Thyroid gland (tissue), 4 donors: ENCODE results near the gene PRMT7. TPM values are rescaled to one million over a fixed set of nuclear protein-coding genes. Genes with fewer than 3 reads are reported as not detected.

Source experiments
- DNase-seq, 2 donors: peaks; one replicate each; pipeline ENCODE4 v3.0.0-alpha.2; 2019
- H3K27ac ChIP-seq, 3 donors: fragments of 200-600 bp; sonication (generic); 1 replicate in 2 of 3; 2 replicates in 1 of 3; pipeline ENCODE4 v1.5.1; 2016 to 2019; ENCODE audit warnings: mild to moderate bottlenecking in 1 of 3, moderate library complexity in 1 of 3
- H3K27me3 ChIP-seq: fragments of 200-600 bp; sonication (generic); one replicate; pipeline ENCODE4 v1.5.1; 2019
- H3K36me3 ChIP-seq, 2 donors: fragments of 200-600 bp; sonication (generic); one replicate each; pipeline ENCODE4 v1.5.1; 2016 to 2019
- H3K4me1 ChIP-seq, 2 donors: fragments of 200-600 bp; sonication (generic); one replicate each; pipeline ENCODE4 v1.5.1; 2017 to 2019
- H3K4me3 ChIP-seq, 3 donors: fragments of 200-600 bp; sonication (generic); replicated peaks in 1 of 3; 1 replicate in 2 of 3; 2 replicates in 1 of 3; pipeline ENCODE4 v1.5.1; 2016; ENCODE audit warnings: mild to moderate bottlenecking in 1 of 3
- H3K9me3 ChIP-seq: fragments of 200-600 bp; sonication (generic); one replicate; pipeline ENCODE4 v1.5.1; 2017
- POLR2A ChIP-seq, 2 donors: fragments of 450-650 bp; IDR thresholded peaks; one replicate each; pipeline ENCODE4 v1.6.1; 2017; ENCODE audit warnings: antibody characterized with exemption in 2 of 2, mild to moderate bottlenecking in 2 of 2, moderate library complexity in 1 of 2
- WGBS, 2 donors: methylation state at CpG; one replicate each; pipeline ENCODE4 v1.1.5; 2017; 5-methylcytosine and 5-hydroxymethylcytosine counted together
- intact Hi-C: fragments of 100-400 bp; cut with DNase I; formaldehyde crosslinking; loops from one replicate; pipeline ENCODE4 v1.15.1; 2023
- total RNA-seq, 4 donors: library from RNA; depleted of rRNA; stranded (reverse); fragments of >200 nt; gene quantifications; one replicate each; pipeline ENCODE4 v1.2.3, GENCODE V29; 2016
- TF ChIP-seq, protein P1 (sequence below), 6 experiments: fragments of 200-600 bp in 3 of 6; fragments of 450-650 bp in 3 of 6; sonication (generic) in 3 of 6; IDR thresholded peaks; one replicate each; pipeline ENCODE4 v1.5.1; 2016 to 2019; ENCODE audit warnings: antibody characterized with exemption in 6 of 6, mild to moderate bottlenecking in 2 of 6, inconsistent platforms in 1 of 6, moderate library complexity in 1 of 6

PRMT7 gene, protein sequence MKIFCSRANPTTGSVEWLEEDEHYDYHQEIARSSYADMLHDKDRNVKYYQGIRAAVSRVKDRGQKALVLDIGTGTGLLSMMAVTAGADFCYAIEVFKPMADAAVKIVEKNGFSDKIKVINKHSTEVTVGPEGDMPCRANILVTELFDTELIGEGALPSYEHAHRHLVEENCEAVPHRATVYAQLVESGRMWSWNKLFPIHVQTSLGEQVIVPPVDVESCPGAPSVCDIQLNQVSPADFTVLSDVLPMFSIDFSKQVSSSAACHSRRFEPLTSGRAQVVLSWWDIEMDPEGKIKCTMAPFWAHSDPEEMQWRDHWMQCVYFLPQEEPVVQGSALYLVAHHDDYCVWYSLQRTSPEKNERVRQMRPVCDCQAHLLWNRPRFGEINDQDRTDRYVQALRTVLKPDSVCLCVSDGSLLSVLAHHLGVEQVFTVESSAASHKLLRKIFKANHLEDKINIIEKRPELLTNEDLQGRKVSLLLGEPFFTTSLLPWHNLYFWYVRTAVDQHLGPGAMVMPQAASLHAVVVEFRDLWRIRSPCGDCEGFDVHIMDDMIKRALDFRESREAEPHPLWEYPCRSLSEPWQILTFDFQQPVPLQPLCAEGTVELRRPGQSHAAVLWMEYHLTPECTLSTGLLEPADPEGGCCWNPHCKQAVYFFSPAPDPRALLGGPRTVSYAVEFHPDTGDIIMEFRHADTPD
- total RNA-seq = 10 to 100 TPM; 41.7 to 57.0 (median 46.9) TPM

DNA sequence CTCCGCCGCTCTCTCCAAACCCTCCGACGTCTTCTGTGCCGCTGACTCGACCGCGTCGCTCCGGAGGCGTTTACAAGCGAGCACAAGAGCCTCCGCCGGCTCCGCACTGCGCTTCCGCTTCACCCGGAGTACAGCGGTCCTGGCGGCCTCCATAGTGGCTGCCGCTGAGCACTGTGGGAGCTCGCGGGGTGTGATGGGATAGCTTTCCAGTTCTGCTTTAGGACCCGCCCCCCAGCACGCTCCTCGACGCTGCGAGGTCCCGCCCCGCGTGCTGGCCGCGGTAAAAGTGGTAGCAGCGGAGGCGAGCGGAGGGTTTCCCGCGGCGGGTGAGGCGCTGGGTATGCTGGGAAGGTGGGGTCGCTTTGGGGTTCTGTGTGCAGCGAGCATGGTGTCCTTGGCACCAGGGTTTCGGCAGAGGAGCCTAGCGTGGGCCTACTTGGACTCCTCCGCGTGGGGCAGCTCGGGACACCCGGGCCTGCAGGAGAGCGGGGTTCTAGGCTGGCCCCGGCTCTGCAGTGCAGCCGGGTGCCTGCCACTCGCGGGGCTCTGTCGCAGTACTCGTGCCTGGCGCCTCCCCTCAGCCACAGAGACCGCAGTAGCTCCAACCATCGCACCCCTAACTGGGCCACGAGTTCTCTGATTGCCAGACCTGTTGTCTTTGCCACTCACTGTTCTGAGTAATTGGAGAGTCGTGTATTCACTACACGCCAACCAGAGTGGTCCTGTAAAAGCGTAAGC, at the start of gene PRMT7, which contains the start of gene SLC7A6OS:
Gene PRMT7, plus strand, starts transcription at position 246 of the 738 bp plus-strand sequence. CDS start 4,961 bp downstream, outside the sequence.
Gene SLC7A6OS, minus strand, starts transcription at position 173 of the 738 bp plus-strand sequence. Its CDS starts 20 bp downstream, at position 153.
- Histone ChIP-seq H3K4me3 (peak within 1 kb of the TSS; percentile 62 to 96 (median 89)), H3K36me3 (peaks cover 9 to 15% of the 10 kb centered on the region in 2 donors), H3K4me1 (peaks cover 19 to 27% of the 10 kb centered on the region in 2 donors), H3K27me3 (no peaks in the 10 kb centered on the region), H3K9me3 (no peaks in the 10 kb centered on the region), H3K27ac (peak within 1 kb of the TSS; percentile 15 to 77 (median 76))
- WGBS, 2 donors = 0 to 1% methylated on average over 16 to 19 of the region's 62 CpGs
- TF ChIP-seq, protein P1, sequence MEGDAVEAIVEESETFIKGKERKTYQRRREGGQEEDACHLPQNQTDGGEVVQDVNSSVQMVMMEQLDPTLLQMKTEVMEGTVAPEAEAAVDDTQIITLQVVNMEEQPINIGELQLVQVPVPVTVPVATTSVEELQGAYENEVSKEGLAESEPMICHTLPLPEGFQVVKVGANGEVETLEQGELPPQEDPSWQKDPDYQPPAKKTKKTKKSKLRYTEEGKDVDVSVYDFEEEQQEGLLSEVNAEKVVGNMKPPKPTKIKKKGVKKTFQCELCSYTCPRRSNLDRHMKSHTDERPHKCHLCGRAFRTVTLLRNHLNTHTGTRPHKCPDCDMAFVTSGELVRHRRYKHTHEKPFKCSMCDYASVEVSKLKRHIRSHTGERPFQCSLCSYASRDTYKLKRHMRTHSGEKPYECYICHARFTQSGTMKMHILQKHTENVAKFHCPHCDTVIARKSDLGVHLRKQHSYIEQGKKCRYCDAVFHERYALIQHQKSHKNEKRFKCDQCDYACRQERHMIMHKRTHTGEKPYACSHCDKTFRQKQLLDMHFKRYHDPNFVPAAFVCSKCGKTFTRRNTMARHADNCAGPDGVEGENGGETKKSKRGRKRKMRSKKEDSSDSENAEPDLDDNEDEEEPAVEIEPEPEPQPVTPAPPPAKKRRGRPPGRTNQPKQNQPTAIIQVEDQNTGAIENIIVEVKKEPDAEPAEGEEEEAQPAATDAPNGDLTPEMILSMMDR (IDR thresholded peaks at IDR 0.05) = peak in 1 of 6 experiments; percentile 52
- TF ChIP-seq POLR2A (IDR thresholded peaks at IDR 0.05) = peak in 1 of 2 donors; percentile 79
- intact Hi-C loops = no loop called here
- DNase-seq = peak; percentile 90 to 91

DNA sequence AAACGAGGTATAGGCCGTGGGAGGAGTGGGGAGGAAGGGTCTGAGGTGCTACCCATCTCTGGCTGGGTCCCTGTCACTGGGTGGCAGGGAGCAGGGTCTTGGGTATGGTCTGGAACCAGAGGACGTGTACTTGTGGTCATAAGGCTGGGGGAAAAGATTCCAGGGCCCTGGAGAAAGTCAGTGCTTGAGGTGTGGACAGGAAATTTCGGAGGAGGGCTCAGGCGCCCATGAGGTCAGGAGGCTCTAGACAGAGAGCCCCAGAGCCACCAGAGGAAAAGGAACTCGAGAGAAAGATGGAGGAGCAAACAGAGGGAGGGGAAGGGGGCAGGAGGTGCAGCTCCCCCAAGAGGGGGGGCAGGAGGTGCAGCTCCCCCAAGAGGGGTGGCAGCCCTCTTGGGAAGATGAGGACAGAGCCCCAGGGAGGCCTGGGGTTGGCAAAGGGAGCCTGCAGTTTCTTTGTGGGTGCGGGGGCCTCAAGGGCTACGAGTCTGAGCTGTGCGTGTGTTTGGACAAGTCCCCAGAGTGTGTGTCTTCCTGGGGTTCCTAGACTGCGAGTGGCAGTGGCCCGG, 47.2 kb upstream of the PRMT7 start:
- Histone ChIP-seq H3K4me3 (peak overlapping the region in 1 of 3 donors; percentile 69), H3K27ac (peak overlapping the region; percentile 99 to 100 (median 99)), H3K27me3 (no peaks in the 10 kb centered on the region), H3K36me3 (peaks cover 9 to 11% of the 10 kb centered on the region in 2 donors), H3K4me1 (peaks cover 34 to 57% of the 10 kb centered on the region in 2 donors), H3K9me3 (no peaks in the 10 kb centered on the region)
- 38 to 55% methylated on average over 8 to 11 of the region's 11 CpGs for WGBS, 2 donors
- no peak for DNase-seq
- TF ChIP-seq, protein P1 (IDR thresholded peaks at IDR 0.05) = peak in 1 of 6 experiments; percentile 54
- no peak for TF ChIP-seq POLR2A (IDR thresholded peaks at IDR 0.05)
- intact Hi-C loops = loop anchor here (2.0 kb wide), 1 partner anchor 65 kb away; no protein-coding TSS in a partner anchor

DNA sequence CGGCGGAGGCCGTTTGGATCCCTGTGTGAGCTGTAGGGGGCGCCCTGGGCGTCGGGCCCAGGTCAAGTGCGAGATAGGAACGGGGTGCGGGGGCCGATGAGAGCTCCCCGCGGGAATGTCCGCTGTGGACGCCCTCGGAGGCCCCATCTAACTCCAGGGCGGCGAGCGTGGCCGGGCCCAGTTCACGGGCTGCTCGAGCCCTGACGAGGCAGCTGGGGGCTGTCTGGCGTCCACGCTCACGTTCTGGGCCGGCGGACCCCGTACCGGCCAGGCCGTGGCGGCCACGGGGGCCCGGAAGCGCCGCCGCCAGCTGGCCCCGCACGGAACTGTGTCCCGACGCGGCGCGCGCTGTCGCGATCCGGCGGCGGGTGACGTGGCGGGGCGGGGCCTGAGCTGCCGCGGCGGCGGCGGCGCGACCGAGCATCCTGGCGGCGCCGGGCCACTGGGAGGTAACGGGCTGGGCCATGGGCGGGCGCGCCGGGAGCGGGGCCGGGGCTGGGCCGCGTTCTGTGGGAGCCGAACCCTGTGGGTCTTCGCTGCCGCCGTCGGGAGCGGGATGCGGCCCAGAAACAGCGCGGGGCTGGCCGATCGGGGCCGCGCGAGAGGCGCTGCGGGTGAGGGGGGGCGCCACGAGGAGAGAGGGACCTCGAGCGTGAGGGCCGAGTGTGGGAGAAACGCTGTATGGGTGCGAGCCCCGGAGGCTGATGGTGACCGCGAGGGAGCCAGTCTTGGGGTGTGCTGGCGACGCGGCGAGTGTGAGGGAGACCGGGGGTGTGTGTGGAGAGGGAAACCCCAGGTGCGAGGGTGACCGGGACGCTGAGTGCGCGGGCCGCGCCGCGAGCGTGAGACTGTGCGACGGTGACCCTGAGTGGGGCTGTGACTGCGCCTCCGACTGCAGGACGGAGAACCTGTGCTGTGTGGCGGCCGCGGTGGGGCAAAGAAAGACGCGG, 46.4 kb upstream of the PRMT7 start, which contains the start of gene SLC7A6:
Gene SLC7A6, plus strand, starts transcription at position 399 of the 950 bp plus-strand sequence. CDS start 10,201 bp downstream, outside the sequence.
- Histone ChIP-seq H3K36me3 (peaks cover 6 to 9% of the 10 kb centered on the region in 2 donors), H3K9me3 (no peaks in the 10 kb centered on the region), H3K4me1 (peaks cover 26 to 57% of the 10 kb centered on the region in 2 donors), H3K27ac (peak within 1 kb of the TSS; percentile 99 to 100 (median 99)), H3K4me3 (peak within 1 kb of the TSS; percentile 60 to 74 (median 69)), H3K27me3 (no peaks in the 10 kb centered on the region)
- TF ChIP-seq, protein P1 (IDR thresholded peaks at IDR 0.05) = peak in 5 of 6 experiments; percentile 28 to 70 (median 60)
- TF ChIP-seq POLR2A (IDR thresholded peaks at IDR 0.05) = peak; percentile 80 to 96
- 0 to 1% methylated on average over 21 to 65 of the region's 123 CpGs for WGBS, 2 donors
- intact Hi-C loops = no loop called here
- peak; percentile 74 for DNase-seq
